Measurements from ENCODE around the gene TSPAN11.

DNA sequence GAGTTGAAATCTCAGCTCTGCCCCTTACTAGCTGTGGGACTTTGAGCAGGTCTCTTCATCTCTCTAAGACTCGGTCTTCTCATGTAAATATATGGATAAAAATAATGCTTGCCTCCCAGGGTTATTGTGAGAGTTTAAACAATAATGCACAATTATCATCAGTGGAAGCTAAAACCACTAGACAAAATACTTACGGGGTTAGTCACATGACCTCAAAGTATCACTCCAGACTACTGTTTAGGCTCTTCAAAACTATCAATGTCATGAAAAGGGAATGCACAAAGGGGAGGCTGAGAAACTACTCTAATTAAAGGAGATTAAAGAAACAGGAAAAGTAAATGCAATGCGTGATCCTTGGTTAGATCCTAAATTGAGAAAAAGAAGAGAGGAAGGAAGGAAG is 24.5 kb upstream of the TSPAN11 start:
- TF ChIP-seq ZNF8 (CRISPR knock-in tag; IDR thresholded peaks at IDR 0.05) (no peak), OSR1 (CRISPR knock-in tag; IDR thresholded peaks at IDR 0.05) (no peak), CSDC2 (CRISPR knock-in tag; IDR thresholded peaks at IDR 0.05) (no peak), TCF4 (CRISPR knock-in tag; IDR thresholded peaks at IDR 0.05; ENCODE audit: borderline replicate concordance) (no peak), ISL1 (CRISPR knock-in tag; IDR thresholded peaks at IDR 0.05) (no peak), ZFP3 (CRISPR knock-in tag; IDR thresholded peaks at IDR 0.05) (no peak), PPARA (CRISPR knock-in tag; IDR thresholded peaks at IDR 0.05; ENCODE audit: borderline replicate concordance) (no peak), ZFP30 (CRISPR knock-in tag; IDR thresholded peaks at IDR 0.05) (no peak), RARB (CRISPR knock-in tag; IDR thresholded peaks at IDR 0.05) (no peak), ZC3H10 (CRISPR knock-in tag; IDR thresholded peaks at IDR 0.05) (no peak), ZNF70 (CRISPR knock-in tag; IDR thresholded peaks at IDR 0.05) (no peak), SNAI2 (CRISPR knock-in tag; IDR thresholded peaks at IDR 0.05) (no peak)
- TF ChIP-seq, protein P1, sequence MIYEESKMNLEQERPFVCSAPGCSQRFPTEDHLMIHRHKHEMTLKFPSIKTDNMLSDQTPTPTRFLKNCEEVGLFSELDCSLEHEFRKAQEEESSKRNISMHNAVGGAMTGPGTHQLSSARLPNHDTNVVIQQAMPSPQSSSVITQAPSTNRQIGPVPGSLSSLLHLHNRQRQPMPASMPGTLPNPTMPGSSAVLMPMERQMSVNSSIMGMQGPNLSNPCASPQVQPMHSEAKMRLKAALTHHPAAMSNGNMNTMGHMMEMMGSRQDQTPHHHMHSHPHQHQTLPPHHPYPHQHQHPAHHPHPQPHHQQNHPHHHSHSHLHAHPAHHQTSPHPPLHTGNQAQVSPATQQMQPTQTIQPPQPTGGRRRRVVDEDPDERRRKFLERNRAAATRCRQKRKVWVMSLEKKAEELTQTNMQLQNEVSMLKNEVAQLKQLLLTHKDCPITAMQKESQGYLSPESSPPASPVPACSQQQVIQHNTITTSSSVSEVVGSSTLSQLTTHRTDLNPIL (CRISPR knock-in tag; IDR thresholded peaks at IDR 0.05; ENCODE audit: low read depth) = no peak
- TF ChIP-seq, protein P2, sequence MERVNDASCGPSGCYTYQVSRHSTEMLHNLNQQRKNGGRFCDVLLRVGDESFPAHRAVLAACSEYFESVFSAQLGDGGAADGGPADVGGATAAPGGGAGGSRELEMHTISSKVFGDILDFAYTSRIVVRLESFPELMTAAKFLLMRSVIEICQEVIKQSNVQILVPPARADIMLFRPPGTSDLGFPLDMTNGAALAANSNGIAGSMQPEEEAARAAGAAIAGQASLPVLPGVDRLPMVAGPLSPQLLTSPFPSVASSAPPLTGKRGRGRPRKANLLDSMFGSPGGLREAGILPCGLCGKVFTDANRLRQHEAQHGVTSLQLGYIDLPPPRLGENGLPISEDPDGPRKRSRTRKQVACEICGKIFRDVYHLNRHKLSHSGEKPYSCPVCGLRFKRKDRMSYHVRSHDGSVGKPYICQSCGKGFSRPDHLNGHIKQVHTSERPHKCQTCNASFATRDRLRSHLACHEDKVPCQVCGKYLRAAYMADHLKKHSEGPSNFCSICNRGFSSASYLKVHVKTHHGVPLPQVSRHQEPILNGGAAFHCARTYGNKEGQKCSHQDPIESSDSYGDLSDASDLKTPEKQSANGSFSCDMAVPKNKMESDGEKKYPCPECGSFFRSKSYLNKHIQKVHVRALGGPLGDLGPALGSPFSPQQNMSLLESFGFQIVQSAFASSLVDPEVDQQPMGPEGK (CRISPR knock-in tag; IDR thresholded peaks at IDR 0.05; ENCODE audit: borderline replicate concordance) = no peak

Data from SK-N-SH treated with all-trans-retinoic acid at 6 μM for 48 hours (cell line).